HG02571 (cell line): ENCODE measurements around the gene GPD1.
"Not testable (repeated sequence)": the region's sequence is repeated elsewhere in the genome, so short reads cannot be mapped to it uniquely, and the experiment has no call there.

ENCODE experiments used
- ATAC-seq: cut with Tn5 transposase; IDR thresholded peaks from one replicate; pipeline ENCODE4 v1.9.1; 2021; ENCODE audit warnings: mild to moderate bottlenecking, moderate library complexity; ENCODE audit not compliant: unreplicated experiment

Gene GPD1

DNA sequence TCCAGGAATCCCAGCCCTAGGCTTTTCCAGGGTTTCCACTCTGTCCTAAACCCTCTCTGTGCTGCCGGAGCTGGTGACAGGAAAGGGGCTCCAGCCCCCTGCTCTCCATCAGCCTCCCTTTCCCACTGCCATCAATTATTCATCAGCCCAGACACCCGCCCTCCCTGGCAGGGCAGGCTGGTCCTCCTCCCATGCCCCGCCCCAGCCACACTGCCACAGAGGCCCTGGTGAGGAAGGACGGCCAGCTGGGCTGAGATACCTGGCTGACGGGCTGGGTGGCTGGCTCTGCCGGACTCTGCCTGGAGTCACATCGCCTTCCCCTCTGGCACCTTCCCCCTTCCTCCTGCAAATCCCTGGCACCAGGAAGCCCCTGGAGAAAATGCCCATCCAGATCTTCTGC, 30.6 kb upstream of the GPD1 start:
- ATAC-seq: no peak

DNA sequence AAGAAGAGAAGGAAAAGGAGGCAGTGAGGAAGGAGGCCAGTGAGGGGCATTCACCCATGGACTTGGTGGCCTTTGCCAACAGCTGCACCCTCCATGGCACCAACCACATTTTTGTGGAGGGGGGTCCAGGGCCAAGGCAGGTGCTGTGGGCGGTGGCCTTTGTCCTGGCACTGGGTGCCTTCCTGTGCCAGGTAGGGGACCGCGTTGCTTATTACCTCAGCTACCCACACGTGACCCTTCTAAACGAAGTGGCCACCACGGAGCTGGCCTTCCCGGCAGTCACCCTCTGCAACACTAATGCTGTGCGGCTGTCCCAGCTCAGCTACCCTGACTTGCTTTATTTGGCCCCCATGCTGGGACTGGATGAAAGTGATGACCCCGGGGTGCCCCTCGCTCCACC, 30.1 kb upstream of the GPD1 start:
- ATAC-seq: no peak

DNA sequence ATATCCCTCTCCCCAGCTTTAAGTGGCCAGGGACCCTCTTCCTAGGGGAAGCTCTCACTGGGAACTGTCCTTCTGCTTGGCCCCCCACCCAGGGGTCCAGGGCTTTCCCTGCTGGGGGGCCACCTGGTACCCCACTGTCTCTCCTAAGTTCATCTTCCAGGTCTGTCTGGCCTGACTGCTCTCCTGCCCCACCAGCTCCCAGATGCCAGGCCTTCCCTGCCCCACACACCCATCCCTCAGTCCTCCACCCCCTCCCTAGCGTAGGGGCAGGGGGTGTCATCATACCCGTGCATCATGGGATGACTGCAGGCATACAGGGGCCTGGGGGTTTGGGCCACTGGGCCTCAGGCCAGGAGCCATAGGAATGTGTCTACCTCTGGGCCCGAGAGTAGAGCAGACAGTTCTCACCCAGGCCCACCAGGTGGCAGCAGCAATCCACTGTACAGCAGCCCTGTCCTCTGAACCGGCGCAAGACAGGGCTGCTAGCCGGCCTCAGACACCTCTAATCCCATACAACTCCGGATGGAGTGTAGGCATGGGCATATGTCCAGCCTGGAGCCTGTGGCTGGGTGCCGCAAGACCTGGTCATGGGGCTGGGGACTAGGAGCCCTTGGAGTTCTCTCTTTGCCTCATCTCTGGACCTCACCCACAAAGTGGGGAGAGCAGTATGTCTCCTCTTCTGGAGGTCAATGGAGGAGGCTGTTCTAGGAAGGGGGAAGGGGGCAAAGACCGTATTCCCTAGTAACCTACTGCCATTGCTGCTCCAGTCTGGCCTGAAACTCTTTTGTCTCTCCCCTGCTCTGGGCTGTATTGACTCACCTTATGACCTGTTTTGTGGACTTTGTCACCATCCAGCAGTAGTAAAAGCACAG, 28.6 kb upstream of the GPD1 start:
- peak; percentile 73 for ATAC-seq

DNA sequence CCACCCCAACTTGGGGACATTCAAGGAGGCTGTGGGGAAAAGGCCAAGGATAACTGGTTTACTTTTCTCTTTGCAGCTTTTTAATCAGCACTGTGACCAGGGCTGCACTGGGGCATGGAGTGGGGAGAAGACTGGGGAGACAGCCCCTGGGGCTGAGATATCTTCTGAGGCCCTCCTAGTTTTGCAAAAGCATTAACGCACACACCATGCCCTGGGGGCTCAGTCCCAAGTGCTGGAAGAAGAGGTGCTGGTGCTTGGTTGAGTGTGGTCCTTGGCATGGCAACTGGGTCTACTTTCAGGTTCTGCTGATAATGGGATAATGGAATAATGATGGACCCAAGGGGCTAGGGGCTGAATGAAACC, 28.0 kb upstream of the GPD1 start:
- no peak for ATAC-seq

GRCh38 chr12:50077099-50077498, 26.7 kb upstream of the GPD1 start:
- ATAC-seq: no peak

- ATAC-seq: no peak
These were observed 25.5 kb upstream of the GPD1 start for GRCh38 chr12:50078281-50078680.

- no peak for ATAC-seq
These were observed 24.0 kb upstream of the GPD1 start for GRCh38 chr12:50079771-50080170.

DNA sequence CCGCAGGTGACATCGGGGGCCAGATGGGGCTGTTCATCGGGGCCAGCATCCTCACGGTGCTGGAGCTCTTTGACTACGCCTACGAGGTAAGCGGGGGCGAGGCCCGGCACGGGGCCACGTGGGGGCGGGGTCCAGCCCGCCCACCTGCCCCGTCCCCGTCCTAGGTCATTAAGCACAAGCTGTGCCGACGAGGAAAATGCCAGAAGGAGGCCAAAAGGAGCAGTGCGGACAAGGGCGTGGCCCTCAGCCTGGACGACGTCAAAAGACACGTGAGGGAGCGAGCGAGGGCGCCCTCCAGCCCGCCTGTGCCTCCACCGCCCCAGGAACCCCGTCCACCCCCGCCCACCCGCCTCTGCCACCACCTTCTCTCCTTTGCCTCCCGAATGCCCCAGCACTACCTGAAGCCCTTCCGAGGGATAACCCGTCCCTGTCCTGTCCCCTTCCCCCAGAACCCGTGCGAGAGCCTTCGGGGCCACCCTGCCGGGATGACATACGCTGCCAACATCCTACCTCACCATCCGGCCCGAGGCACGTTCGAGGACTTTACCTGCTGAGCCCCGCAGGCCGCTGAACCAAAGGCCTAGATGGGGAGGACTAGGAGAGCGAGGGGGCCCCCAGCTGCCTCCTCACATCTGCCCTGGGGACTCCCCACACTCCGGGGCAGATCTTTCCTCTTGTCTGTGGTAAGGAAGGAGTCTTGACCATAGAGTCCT, 22.6 kb upstream of the GPD1 start:
- no peak for ATAC-seq

DNA sequence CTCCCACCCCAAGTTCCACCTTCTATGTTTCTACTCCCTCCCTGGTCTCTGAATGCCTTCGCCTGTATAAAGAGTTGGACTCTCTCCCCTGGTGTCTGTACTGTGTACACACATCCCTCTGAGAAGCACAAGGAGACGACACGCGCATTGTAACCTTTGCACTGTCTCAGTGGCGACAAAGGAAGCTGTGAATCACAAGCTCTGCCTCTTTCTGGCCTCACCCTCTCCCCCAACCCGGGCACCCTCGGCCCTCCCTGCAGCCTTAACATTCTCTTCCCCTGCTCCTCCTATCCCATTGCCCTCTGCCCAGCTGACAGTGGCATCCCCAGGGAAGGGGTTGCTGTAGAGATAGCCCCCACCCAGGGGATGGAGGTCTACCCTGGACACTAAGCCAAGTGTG, 21.2 kb upstream of the GPD1 start:
- no peak for ATAC-seq

GRCh38 chr12:50083301-50083700, 20.5 kb upstream of the GPD1 start:
- no peak for ATAC-seq

GRCh38 chr12:50084409-50084774, 19.4 kb upstream of the GPD1 start:
- ATAC-seq: not testable (repeated sequence)

- ATAC-seq: peak; percentile 76
These were observed 18.8 kb upstream of the GPD1 start, which contains the start of gene SMARCD1 for GRCh38 chr12:50084775-50085614. SMARCD1 (plus strand) TSS chr12:50085342; CDS start chr12:50085370, 28 bp downstream.

GRCh38 chr12:50085615-50086072, 18.2 kb upstream of the GPD1 start:
- ATAC-seq: no peak

- ATAC-seq: no peak
These were observed 17.7 kb upstream of the GPD1 start for GRCh38 chr12:50086148-50086547.

- no peak for ATAC-seq
These were observed 16.7 kb upstream of the GPD1 start for GRCh38 chr12:50087151-50087550.

- ATAC-seq: no peak
These were observed 15.8 kb upstream of the GPD1 start for GRCh38 chr12:50087995-50088394.

GRCh38 chr12:50088577-50089335, 15.1 kb upstream of the GPD1 start:
- no peak for ATAC-seq

GRCh38 chr12:50089730-50090129, 14.1 kb upstream of the GPD1 start:
- no peak for ATAC-seq

DNA sequence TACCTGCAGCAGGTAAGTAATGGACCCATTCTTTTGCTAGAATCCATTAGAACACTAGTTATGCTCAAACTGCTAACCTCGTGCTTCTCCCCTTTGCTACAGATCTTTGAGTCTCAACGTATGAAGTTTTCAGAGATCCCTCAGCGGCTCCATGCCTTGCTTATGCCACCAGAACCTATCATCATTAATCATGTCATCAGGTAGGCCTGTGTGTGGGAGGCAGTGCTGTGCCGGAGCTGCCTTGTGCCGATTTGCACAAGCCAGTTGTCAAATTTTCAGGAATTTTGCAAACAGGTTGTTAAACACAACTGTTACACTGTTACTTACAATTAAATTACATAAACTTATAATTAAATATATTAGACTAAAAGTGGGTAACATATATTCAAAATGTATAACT, 13.4 kb upstream of the GPD1 start:
- ATAC-seq: no peak

GRCh38 chr12:50097952-50098351, 5.9 kb upstream of the GPD1 start:
- ATAC-seq: no peak
